GM12865 (cell line): ENCODE data around the gene HSD17B2.

Experiments used
- DNase-seq: peaks from one replicate; pipeline ENCODE4 v3.0.0; 2010; ENCODE audit warnings: low read depth
- H3K4me3 ChIP-seq: 2 replicates; pipeline ENCODE4 v1.5.1; 2011; ENCODE audit warnings: mild to moderate bottlenecking, low read depth, low read length, control low read depth
- TF ChIP-seq, protein P1 (sequence below): IDR thresholded peaks from 2 replicates; pipeline ENCODE4 v1.5.1; 2011; ENCODE audit warnings: low read length, control low read depth, low read depth, inconsistent platforms; ENCODE audit not compliant: insufficient read depth; ENCODE audit errors: missing control alignments

HSD17B2 gene

DNA sequence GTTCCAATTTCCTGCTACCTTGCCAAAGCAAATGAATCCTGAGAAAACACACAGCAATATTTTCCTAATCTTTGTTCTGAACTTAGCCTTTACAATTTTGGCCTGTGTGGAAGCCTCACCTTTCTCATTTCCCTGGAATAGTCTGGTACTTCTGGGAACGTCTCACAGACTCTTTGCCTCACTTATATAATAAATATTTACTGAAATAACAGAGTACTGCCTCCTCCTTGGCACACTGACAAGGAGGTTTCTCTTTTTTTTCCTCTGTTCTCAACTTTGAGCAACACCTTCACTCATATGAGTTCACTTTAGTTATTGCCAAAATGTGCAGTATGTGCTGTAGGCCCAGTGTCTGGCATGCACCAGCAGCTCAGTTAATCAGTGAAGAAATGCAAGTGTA, 37.3 kb downstream of the HSD17B2 start:
- no peak overlapping the region for H3K4me3 ChIP-seq
- TF ChIP-seq, protein P1, sequence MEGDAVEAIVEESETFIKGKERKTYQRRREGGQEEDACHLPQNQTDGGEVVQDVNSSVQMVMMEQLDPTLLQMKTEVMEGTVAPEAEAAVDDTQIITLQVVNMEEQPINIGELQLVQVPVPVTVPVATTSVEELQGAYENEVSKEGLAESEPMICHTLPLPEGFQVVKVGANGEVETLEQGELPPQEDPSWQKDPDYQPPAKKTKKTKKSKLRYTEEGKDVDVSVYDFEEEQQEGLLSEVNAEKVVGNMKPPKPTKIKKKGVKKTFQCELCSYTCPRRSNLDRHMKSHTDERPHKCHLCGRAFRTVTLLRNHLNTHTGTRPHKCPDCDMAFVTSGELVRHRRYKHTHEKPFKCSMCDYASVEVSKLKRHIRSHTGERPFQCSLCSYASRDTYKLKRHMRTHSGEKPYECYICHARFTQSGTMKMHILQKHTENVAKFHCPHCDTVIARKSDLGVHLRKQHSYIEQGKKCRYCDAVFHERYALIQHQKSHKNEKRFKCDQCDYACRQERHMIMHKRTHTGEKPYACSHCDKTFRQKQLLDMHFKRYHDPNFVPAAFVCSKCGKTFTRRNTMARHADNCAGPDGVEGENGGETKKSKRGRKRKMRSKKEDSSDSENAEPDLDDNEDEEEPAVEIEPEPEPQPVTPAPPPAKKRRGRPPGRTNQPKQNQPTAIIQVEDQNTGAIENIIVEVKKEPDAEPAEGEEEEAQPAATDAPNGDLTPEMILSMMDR: no peak
- DNase-seq: no peak

DNA sequence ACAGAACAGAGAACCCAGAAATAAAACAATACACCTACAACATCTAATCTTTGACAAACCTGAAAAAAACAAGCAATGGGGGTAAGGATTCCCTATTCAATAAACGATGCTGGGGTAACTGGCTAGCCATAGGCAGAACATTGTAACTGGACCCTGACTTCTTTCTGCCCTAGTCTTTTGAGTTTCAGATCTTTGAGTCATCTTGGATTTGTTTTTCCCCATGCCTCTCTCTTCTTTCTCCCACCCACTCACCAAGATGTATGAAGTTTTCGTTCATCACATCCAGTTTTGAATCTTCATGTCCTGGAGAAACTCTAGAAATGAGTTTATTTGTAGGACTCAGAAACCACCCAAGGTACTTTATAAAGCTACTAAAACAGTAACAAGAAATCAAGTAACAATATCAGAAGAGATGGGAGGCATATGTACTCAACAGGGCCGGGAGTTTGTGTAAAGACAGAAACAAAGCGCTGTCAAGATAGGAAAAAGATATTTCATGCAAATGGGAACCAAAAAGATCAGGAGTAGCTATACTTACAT, 39.0 kb downstream of the HSD17B2 start:
- H3K4me3 ChIP-seq: no peak overlapping the region
- no peak for DNase-seq
- TF ChIP-seq, protein P1: no peak

DNA sequence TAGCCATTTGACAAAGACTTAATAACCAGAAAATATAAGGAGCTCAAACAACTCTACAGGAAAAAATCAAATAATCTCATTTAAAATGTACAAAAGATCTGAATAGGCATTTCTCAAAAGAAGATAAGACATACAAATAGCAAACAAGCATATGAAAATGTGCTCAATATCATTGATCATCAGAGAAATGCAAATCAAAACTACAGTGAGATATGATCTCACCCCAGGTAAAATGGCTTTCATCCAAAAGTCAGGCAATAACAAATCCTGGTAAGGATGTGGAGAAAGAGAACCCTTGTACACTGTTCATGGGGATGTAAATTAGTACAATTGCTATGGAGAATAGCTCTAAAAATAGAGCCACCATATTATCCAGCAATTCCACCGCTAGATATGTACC, 43.1 kb downstream of the HSD17B2 start:
- TF ChIP-seq, protein P1: no peak
- no peak overlapping the region for H3K4me3 ChIP-seq
- DNase-seq: no peak

DNA sequence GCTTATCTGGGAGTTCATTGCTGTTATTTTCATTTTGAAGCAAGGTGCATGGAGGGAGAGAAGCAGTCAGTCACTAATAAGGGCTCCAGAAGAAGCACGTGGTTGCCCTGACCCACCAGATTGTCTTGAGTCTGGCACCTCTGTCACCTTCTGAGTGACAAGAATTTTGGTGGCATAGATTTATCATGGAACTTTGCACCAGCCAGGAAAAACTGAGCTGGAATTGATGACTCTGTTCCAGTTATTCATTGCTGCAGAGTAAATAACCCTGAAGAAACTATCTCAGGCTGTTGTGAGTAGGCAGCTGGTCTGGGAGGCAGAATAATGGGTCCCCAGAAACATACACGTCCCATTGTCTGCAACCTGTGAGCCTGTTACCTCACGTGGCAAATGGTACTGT, 44.8 kb downstream of the HSD17B2 start:
- no peak for DNase-seq
- TF ChIP-seq, protein P1: no peak
- H3K4me3 ChIP-seq: no peak overlapping the region

DNA sequence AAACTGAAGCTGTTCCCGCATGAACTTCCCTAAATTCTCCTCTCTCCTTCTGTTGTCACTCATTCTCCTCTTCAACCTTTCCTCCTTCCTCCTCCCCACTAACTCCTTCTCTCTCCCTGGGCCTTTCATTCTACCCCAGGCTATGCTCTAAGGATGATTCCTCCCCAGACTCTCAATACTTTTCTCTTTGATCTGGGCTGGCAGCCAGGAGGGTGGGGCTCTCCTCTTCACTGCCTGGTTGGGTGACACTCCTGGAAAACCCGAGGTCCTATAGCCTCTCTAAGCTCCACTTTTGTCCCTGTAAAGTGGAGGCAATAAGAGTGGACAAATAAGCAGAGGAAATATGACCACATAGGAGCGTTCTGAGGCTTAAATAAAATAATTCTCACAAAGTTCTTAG, 46.2 kb downstream of the HSD17B2 start:
- no peak overlapping the region for H3K4me3 ChIP-seq
- TF ChIP-seq, protein P1: no peak
- DNase-seq: no peak

DNA sequence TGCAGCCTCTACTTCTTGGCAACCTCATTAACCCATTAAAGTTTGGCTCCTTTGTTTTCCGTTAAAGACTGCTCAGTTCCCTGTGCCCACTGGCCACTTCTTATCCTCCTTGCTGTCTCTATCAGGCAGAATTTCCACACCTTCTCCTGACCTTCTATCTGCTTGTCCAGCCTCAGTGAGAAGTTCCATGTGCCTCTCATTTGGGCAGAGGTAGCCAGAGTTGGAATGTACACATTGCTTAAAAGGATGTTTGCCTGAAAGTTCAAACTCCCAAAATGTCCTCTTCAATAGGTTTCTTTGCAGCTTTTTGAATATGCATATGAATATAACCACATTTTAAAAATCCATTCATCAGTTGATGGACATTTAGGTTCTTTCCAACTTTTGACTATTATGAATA, 47.0 kb downstream of the HSD17B2 start:
- no peak for DNase-seq
- TF ChIP-seq, protein P1: no peak
- H3K4me3 ChIP-seq: no peak overlapping the region

DNA sequence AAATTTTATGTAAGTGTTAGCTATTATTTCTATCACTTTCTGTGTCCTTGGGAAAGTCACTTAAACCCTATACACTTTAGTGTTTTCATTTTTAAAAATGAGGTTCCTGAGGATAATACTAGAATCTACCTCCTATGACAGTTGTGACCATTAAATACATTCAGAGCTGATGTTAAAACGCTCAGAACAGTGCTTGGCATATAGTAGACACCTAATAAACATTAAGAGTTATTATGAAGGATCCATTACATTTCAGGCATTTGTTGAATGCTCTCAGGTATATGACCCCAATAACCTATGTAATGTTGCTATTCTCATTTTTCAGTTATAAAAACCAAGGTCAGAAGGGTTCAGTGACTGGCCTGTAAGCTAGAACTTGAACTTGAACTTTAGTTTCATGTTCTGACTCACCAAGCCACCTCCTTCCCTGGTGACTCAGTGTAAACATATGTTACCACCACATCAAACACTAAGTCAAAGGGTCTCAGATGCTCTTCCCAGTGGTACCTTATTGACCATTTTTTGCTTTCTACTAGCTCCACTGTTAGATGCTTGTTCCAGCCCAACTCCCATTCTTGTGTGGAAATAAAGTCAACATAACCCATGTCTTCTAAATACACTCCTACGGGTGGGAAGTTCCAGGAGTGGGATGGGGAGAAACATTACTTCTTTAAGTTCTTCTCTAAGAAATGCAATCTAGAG, 47.6 kb downstream of the HSD17B2 start:
- peak; percentile 55 for DNase-seq
- TF ChIP-seq, protein P1: no peak

More for the DNA sequence above, 47.6 kb downstream of the HSD17B2 start:
- no peak overlapping the region for H3K4me3 ChIP-seq
